GM12878 (cell line): ENCODE measurements around the gene GOLPH3. TPM values are rescaled to one million over a fixed set of nuclear protein-coding genes. Genes with fewer than 3 reads are reported as not detected.

Source experiments
- ATAC-seq: fragments of 200-7000 bp; cut with Tn5 transposase; 3 replicates; pipeline ENCODE4 v1.9.1; 2020; ENCODE audit warnings: mild to moderate bottlenecking, moderate library complexity
- BruUV-seq: library from RNA; stranded (reverse); fragments of 400-500 nt; replicated peaks from 2 replicates; lab custom pipeline; 2021; lab: Mats Ljungman, UMichigan
- CTCF ChIA-PET: fragments of 300-600 bp; sonication (Branson Sonifier 250); formaldehyde crosslinking; extraction: SDS; loops from one replicate; lab custom pipeline; 2021; ENCODE audit warnings: inconsistent platforms; lab: Yijun Ruan, JAX
- POLR2A ChIA-PET: fragments of 350-600 bp; formaldehyde crosslinking; extraction: SDS; loops from one replicate; lab custom pipeline; 2021; ENCODE audit warnings: inconsistent platforms; lab: Charles Lee
- RAD21 ChIA-PET: fragments of 300-600 bp; sonication (Branson Sonifier 250); formaldehyde crosslinking; loops from one replicate; lab custom pipeline; 2023; ENCODE audit warnings: antibody characterized with exemption; ENCODE audit not compliant: unreplicated experiment; lab: Charles Lee
- SMC1A ChIA-PET: fragments of 300-600 bp; sonication (Branson Sonifier 250); formaldehyde crosslinking; loops from one replicate; lab custom pipeline; 2023; ENCODE audit not compliant: unreplicated experiment, uncharacterized antibody; lab: Charles Lee
- DNase-seq: peaks from one replicate; pipeline ENCODE4 v3.0.0-alpha.2; 2011; ENCODE audit warnings: low read depth, low spot score
- FAIRE-seq: peaks from 3 replicates; lab custom pipeline; 2011; peaks lifted over from hg19 to GRCh38; lab: Jason Lieb, UNC
- H2AFZ ChIP-seq: 2 replicates; pipeline ENCODE4 v1.6.0; 2011; ENCODE audit warnings: low read depth, low read length, control low read depth; ENCODE audit not compliant: control insufficient read depth
- H3K27ac ChIP-seq: 2 replicates; pipeline ENCODE4 v1.5.1; 2011; ENCODE audit warnings: control low read depth; ENCODE audit not compliant: control insufficient read depth, insufficient read depth
- H3K27me3 ChIP-seq, 2 experiments: replicated peaks in 1 of 2; 2 replicates each; pipeline versions ENCODE4 v1.6.0 to v1.6.1; 2011; ENCODE audit warnings: low read length in 1 of 2; ENCODE audit not compliant: control insufficient read depth in 2 of 2, insufficient read depth in 2 of 2
- H3K36me3 ChIP-seq, 2 experiments: 2 replicates each; pipeline ENCODE4 v1.5.1; 2011; ENCODE audit warnings: low read length in 1 of 2; ENCODE audit not compliant: control insufficient read depth in 2 of 2, insufficient read depth in 2 of 2
- H3K4me1 ChIP-seq: 2 replicates; pipeline ENCODE4 v1.6.1; 2011; ENCODE audit warnings: mild to moderate bottlenecking, low read length, moderate library complexity, mixed read lengths; ENCODE audit not compliant: control insufficient read depth, insufficient read depth
- H3K4me2 ChIP-seq: 2 replicates; pipeline ENCODE4 v1.6.0; 2011; ENCODE audit warnings: control low read depth; ENCODE audit not compliant: control insufficient read depth, insufficient read depth
- H3K4me3 ChIP-seq: fragments of 200-600 bp; sonication (generic); 2 replicates; pipeline ENCODE4 v1.5.1; 2016
- H3K79me2 ChIP-seq: 2 replicates; pipeline ENCODE4 v1.6.0; 2011; ENCODE audit warnings: low read length; ENCODE audit not compliant: control insufficient read depth, insufficient read depth
- H3K9ac ChIP-seq: 2 replicates; pipeline ENCODE4 v1.8.0; 2011; ENCODE audit warnings: low read length, control low read depth, mixed read lengths; ENCODE audit not compliant: control insufficient read depth, insufficient read depth
- H3K9me3 ChIP-seq: replicated peaks from 3 replicates; pipeline ENCODE4 v1.5.1; 2011; ENCODE audit warnings: mild to moderate bottlenecking, low read length; ENCODE audit not compliant: control insufficient read depth, insufficient read depth
- H4K20me1 ChIP-seq: 2 replicates; pipeline ENCODE4 v1.6.0; 2011; ENCODE audit not compliant: control insufficient read depth, insufficient read depth
- SMC3 ChIP-seq: IDR thresholded peaks from 2 replicates; pipeline ENCODE4 v1.6.1; 2011; ENCODE audit warnings: low read length, improper control_type of control experiment, borderline replicate concordance
- SRF ChIP-seq, 2 experiments: IDR thresholded peaks; 2 replicates each; pipeline ENCODE4 v1.6.1; 2011; ENCODE audit warnings: low read depth in 2 of 2, low read length in 2 of 2, mild to moderate bottlenecking in 1 of 2, moderate library complexity in 1 of 2
- WGBS: methylation state at CpG from one replicate; pipeline ENCODE4 v1.1.6; 2016; ENCODE audit warnings: low lambda C conversion rate; ENCODE audit not compliant: insufficient replicate concordance, insufficient coverage; ENCODE audit errors: missing lambda C conversion rate; 5-methylcytosine and 5-hydroxymethylcytosine counted together
- in situ Hi-C: fragments of 300-500 bp; cut with MboI; formaldehyde crosslinking; loops from 9 replicates; pipeline ENCODE4 v1.14.3; 2018; ENCODE audit warnings: mixed read lengths
- intact Hi-C: fragments of 100-400 bp; cut with micrococcal nuclease; formaldehyde crosslinking; loops from one replicate; pipeline ENCODE4 v1.14.2; 2022; ENCODE audit not compliant: unreplicated experiment
- polyA plus RNA-seq, 11 experiments: library from polyadenylated mRNA; depleted of rRNA in 4 of 11; unstranded in 6 of 11; stranded (reverse) in 5 of 11; fragments of >200 nt; fragmentation: Nextera tagmentation in 4 of 11; fragmentation: Illumina TruSeq in 1 of 11; extraction: Ambion mirVana in 4 of 11; extraction: Trizol in 1 of 11; gene quantifications; 1 replicate in 1 of 11; 2 replicates in 10 of 11; pipeline versions ENCODE4 v1.2.1 to v1.2.3, GENCODE V29; 2011 to 2016; ENCODE audit warnings: inconsistent platforms in 2 of 11, missing spikeins in 2 of 11, low read depth in 1 of 11
- total RNA-seq, 4 experiments: library from RNA; depleted of rRNA in 3 of 4; stranded (reverse); fragments of >200 nt in 3 of 4; fragmentation: Illumina TruSeq in 1 of 4; extraction: Trizol in 1 of 4; gene quantifications; 2 replicates each; pipeline versions ENCODE4 v1.2.1 to v1.2.3, GENCODE V29; 2013 to 2021
- TF ChIP-seq, protein P1 (sequence below): fragments of 450-650 bp; IDR thresholded peaks from 2 replicates; pipeline ENCODE4 v1.6.1; 2014; ENCODE audit warnings: mild to moderate bottlenecking
- TF ChIP-seq, protein P2 (sequence below): fragments of 450-650 bp; IDR thresholded peaks from 2 replicates; pipeline ENCODE4 v1.6.1; 2017; ENCODE audit warnings: mild to moderate bottlenecking
- TF ChIP-seq, protein P3 (sequence below): IDR thresholded peaks from 2 replicates; pipeline ENCODE4 v1.6.1; 2011; ENCODE audit warnings: borderline replicate concordance, low read depth, mild to moderate bottlenecking, moderate library complexity, mixed read lengths, low read length; ENCODE audit not compliant: insufficient read depth; ENCODE audit errors: extremely low read length
- TF ChIP-seq, protein P4 (sequence below), 3 experiments: IDR thresholded peaks in 2 of 3; conservative IDR thresholded peaks in 1 of 3; 2 replicates each; pipeline ENCODE4 v1.5.1; 2011; ENCODE audit warnings: low read depth in 3 of 3, low read length in 3 of 3, mild to moderate bottlenecking in 3 of 3, control low read depth in 2 of 3, moderate library complexity in 2 of 3, inconsistent platforms in 1 of 3, mixed read lengths in 1 of 3; ENCODE audit not compliant: control insufficient read depth in 2 of 3, insufficient read depth in 1 of 3; ENCODE audit errors: extremely low read depth in 1 of 3
- TF ChIP-seq, protein P5 (sequence below): fragments of 450-650 bp; IDR thresholded peaks from 2 replicates; pipeline ENCODE4 v1.6.1; 2018; ENCODE audit warnings: mild to moderate bottlenecking, low read depth, moderate library complexity; ENCODE audit not compliant: partially characterized antibody
- TF ChIP-seq, protein P6 (sequence below): IDR thresholded peaks from 2 replicates; pipeline ENCODE4 v1.6.1; 2011; ENCODE audit warnings: borderline replicate concordance, low read depth, mild to moderate bottlenecking, moderate library complexity, low read length; ENCODE audit not compliant: insufficient read depth, poor library complexity, severe bottlenecking

GOLPH3 gene
- total and polyA plus RNA-seq, 10 of the 15 experiments (the other 5 are each of a cell fraction or from before 2014, with no cell fraction given) = 14.0 to 79.7 (median 43.2) TPM

DNA sequence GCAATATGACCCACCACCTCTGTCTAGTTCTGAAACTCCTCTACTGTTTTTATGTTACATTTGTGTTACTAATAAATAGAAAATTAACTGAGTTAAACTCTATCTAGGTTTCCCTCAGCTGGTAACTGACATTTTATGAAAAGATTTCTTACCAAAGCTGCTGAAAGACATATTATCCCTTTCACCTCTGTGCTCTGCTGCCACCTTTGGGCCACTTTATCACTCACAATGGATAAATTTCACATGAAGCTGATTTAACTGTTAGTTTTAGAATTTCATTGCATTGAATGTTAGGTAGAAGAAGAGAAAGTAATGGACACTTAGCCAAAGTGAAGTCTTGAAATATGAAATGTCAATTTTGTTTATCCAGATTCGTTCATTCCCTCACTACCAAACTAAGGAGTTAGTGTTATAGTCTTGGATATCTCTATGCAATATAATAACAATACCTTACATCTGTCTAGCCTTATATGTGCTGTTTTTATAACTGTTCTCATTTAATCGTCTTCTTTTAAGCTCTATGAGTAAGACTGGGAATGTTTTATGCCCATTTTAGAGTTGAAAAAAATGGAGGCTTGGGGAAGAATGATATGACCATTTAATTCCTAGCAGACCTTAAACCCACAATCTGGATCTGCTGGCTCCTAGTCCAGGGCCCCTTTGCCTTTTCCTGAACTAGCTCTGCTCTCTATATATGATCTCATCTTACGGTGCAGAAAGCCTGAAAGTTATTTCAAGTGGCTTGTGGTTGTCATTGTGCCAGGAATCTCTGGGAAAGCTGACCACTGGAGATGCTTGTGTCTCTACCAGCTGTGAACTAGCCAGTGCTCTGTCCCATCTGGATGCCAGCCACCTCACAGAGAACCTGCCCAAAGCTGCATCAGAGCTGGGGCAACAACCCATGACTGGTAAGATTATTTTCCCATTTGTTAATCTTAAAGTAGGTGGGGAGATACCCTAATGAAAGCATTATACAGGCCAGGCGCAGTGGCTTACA lies 97.1 kb downstream of the GOLPH3 start:
- WGBS = 25% methylated on average over 4 of the region's 4 CpGs
- Histone ChIP-seq H3K79me2 (no peaks in the 10 kb centered on the region), H2AFZ (no peak overlapping the region), H3K27me3 (peaks cover 0 to 2% of the 10 kb centered on the region in 2 experiments; a peak in 1 of 4 replicates), H3K4me2 (no peak overlapping the region), H3K4me1 (no peaks in the 10 kb centered on the region), H3K4me3 (no peak overlapping the region), H3K9me3 (no peaks in the 10 kb centered on the region), H3K9ac (no peak overlapping the region), H3K27ac (no peak overlapping the region), H3K36me3 (no peaks in the 10 kb centered on the region), H4K20me1 (no peaks in the 10 kb centered on the region)
- ATAC-seq = peak; percentile 80
- RAD21 ChIA-PET = interaction anchor here (0.6 to 1.5 kb wide), 8 partner anchors 16 to 845 kb away, joined by 3 to 6 read pairs (median 4); no protein-coding TSS in a partner anchor
- CTCF ChIA-PET = interaction anchor here (0.6 to 3.0 kb wide), 22 partner anchors 10 to 492 kb away, joined by 3 to 17 read pairs (median 4); no protein-coding TSS in a partner anchor
- intact Hi-C loops = loop anchor here (1.0 kb wide), 3 partner anchors 148 to 496 kb away; no protein-coding TSS in a partner anchor
- peak; percentile 15 for DNase-seq
- FAIRE-seq = peak; percentile 84
- POLR2A ChIA-PET = interaction anchor here (0.5 kb wide), 1 partner anchor 1936 kb away, joined by 5 read pairs; no protein-coding TSS in a partner anchor
- BruUV-seq = no TSS peak
- SMC1A ChIA-PET = interaction anchor here (0.8 to 1.6 kb wide), 7 partner anchors 16 to 495 kb away, joined by 3 to 9 read pairs (median 3); no protein-coding TSS in a partner anchor
- in situ Hi-C loops = no loop called here
- TF ChIP-seq, protein P1, sequence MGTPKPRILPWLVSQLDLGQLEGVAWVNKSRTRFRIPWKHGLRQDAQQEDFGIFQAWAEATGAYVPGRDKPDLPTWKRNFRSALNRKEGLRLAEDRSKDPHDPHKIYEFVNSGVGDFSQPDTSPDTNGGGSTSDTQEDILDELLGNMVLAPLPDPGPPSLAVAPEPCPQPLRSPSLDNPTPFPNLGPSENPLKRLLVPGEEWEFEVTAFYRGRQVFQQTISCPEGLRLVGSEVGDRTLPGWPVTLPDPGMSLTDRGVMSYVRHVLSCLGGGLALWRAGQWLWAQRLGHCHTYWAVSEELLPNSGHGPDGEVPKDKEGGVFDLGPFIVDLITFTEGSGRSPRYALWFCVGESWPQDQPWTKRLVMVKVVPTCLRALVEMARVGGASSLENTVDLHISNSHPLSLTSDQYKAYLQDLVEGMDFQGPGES = no peak
- TF ChIP-seq SRF (IDR thresholded peaks at IDR 0.05; ENCODE audit: low read depth in 2 of 2, low read length in 2 of 2) = no peak
- TF ChIP-seq, protein P2, sequence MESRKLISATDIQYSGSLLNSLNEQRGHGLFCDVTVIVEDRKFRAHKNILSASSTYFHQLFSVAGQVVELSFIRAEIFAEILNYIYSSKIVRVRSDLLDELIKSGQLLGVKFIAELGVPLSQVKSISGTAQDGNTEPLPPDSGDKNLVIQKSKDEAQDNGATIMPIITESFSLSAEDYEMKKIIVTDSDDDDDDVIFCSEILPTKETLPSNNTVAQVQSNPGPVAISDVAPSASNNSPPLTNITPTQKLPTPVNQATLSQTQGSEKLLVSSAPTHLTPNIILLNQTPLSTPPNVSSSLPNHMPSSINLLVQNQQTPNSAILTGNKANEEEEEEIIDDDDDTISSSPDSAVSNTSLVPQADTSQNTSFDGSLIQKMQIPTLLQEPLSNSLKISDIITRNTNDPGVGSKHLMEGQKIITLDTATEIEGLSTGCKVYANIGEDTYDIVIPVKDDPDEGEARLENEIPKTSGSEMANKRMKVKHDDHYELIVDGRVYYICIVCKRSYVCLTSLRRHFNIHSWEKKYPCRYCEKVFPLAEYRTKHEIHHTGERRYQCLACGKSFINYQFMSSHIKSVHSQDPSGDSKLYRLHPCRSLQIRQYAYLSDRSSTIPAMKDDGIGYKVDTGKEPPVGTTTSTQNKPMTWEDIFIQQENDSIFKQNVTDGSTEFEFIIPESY = no peak
- peak; percentile 78 for TF ChIP-seq SMC3
- TF ChIP-seq, protein P3, sequence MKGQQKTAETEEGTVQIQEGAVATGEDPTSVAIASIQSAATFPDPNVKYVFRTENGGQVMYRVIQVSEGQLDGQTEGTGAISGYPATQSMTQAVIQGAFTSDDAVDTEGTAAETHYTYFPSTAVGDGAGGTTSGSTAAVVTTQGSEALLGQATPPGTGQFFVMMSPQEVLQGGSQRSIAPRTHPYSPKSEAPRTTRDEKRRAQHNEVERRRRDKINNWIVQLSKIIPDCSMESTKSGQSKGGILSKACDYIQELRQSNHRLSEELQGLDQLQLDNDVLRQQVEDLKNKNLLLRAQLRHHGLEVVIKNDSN = no peak
- TF ChIP-seq, protein P4, sequence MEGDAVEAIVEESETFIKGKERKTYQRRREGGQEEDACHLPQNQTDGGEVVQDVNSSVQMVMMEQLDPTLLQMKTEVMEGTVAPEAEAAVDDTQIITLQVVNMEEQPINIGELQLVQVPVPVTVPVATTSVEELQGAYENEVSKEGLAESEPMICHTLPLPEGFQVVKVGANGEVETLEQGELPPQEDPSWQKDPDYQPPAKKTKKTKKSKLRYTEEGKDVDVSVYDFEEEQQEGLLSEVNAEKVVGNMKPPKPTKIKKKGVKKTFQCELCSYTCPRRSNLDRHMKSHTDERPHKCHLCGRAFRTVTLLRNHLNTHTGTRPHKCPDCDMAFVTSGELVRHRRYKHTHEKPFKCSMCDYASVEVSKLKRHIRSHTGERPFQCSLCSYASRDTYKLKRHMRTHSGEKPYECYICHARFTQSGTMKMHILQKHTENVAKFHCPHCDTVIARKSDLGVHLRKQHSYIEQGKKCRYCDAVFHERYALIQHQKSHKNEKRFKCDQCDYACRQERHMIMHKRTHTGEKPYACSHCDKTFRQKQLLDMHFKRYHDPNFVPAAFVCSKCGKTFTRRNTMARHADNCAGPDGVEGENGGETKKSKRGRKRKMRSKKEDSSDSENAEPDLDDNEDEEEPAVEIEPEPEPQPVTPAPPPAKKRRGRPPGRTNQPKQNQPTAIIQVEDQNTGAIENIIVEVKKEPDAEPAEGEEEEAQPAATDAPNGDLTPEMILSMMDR (IDR thresholded peaks at IDR 0.05 in 2 of 3, conservative IDR thresholded peaks at IDR 0.05 in 1 of 3; ENCODE audit: control insufficient read depth in 2 of 3, extremely low read depth in 1 of 3, insufficient read depth in 1 of 3, low read depth in 3 of 3, low read length in 3 of 3) = peak; percentile 64 to 80 (median 69)
- TF ChIP-seq, protein P5, sequence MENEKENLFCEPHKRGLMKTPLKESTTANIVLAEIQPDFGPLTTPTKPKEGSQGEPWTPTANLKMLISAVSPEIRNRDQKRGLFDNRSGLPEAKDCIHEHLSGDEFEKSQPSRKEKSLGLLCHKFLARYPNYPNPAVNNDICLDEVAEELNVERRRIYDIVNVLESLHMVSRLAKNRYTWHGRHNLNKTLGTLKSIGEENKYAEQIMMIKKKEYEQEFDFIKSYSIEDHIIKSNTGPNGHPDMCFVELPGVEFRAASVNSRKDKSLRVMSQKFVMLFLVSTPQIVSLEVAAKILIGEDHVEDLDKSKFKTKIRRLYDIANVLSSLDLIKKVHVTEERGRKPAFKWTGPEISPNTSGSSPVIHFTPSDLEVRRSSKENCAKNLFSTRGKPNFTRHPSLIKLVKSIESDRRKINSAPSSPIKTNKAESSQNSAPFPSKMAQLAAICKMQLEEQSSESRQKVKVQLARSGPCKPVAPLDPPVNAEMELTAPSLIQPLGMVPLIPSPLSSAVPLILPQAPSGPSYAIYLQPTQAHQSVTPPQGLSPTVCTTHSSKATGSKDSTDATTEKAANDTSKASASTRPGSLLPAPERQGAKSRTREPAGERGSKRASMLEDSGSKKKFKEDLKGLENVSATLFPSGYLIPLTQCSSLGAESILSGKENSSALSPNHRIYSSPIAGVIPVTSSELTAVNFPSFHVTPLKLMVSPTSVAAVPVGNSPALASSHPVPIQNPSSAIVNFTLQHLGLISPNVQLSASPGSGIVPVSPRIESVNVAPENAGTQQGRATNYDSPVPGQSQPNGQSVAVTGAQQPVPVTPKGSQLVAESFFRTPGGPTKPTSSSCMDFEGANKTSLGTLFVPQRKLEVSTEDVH = no peak
- TF ChIP-seq, protein P6, sequence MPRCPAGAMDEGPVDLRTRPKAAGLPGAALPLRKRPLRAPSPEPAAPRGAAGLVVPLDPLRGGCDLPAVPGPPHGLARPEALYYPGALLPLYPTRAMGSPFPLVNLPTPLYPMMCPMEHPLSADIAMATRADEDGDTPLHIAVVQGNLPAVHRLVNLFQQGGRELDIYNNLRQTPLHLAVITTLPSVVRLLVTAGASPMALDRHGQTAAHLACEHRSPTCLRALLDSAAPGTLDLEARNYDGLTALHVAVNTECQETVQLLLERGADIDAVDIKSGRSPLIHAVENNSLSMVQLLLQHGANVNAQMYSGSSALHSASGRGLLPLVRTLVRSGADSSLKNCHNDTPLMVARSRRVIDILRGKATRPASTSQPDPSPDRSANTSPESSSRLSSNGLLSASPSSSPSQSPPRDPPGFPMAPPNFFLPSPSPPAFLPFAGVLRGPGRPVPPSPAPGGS = no peak
